ENCODE data around the gene NIPBL. TPM values are rescaled to one million over a fixed set of nuclear protein-coding genes. Genes with fewer than 3 reads are reported as not detected.

NIPBL gene
- total and polyA plus RNA-seq, 2 of the 8 experiments (the other 6 are each of a cell fraction or from before 2014, with no cell fraction given), result 21.1 to 53.5 TPM

DNA sequence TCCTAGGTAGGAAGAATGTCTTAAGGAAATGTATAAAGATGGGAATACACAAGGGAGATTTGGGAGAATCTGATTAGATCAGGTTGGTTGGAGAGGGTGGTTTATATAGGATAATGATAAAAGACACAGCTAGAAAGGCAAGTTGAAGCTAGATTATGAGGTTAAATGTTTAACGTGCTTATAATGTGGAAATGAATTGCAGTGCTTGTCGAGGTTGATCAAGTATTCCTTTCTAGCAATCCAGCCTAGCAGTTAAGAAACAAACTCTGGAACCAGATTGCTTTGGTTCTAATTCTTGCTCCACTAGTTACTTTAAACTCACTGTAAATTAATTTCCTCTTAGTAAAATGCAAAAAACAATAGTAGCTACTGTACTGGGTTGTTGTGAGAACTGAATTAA lies 76.5 kb downstream of the NIPBL start:
- DNase-seq (ENCODE audit: low read depth in 1 of 2, low spot score in 2 of 2) (no peak), FAIRE-seq (no peak)
- ChIA-PET POLR2A (ENCODE audit: partially characterized antibody) (no interaction called here), CTCF (ENCODE audit: partially characterized antibody) (interaction anchor here (0.7 kb wide), 1 partner anchor 346 kb away, joined by 3 read pairs; no protein-coding TSS in a partner anchor)
- no peak overlapping the region for H3K23ac ChIP-seq (ENCODE audit: insufficient read length)
- no peak overlapping the region for H3K56ac ChIP-seq (replicated peaks; ENCODE audit: insufficient read length, low read depth, low read length)
- peaks cover 0 to 11% (median 1%) of the 10 kb centered on the region in 4 experiments; a peak in 3 of 8 replicates for H3K36me3 ChIP-seq (ENCODE audit: control insufficient read depth in 2 of 4, insufficient read depth in 4 of 4, low read length in 3 of 4)
- no peak overlapping the region for H2BK20ac ChIP-seq (ENCODE audit: low read length)
- 88% methylated on average over 2 of the region's 2 CpGs; no CpG with 5 or more reads in 1 of the 2 experiments for WGBS, 2 experiments (ENCODE audit: extremely low coverage in 1 of 2, insufficient coverage in 1 of 2, insufficient read length in 1 of 2, insufficient replicate concordance in 2 of 2, low coverage in 1 of 2, low lambda C conversion rate in 2 of 2, missing lambda C conversion rate in 1 of 2)
- no peaks in the 10 kb centered on the region for H3K4me1 ChIP-seq (replicated peaks in 1 of 4; ENCODE audit: control insufficient read depth in 3 of 4, insufficient read depth in 4 of 4, low read length in 3 of 4)
- H3K18ac ChIP-seq (ENCODE audit: extremely low read depth, low read length), result no peak overlapping the region
- H3K4me2 ChIP-seq (ENCODE audit: insufficient read depth in 1 of 2, low read depth in 2 of 2, low read length in 2 of 2), result no peak overlapping the region
- no peak overlapping the region for H2BK12ac ChIP-seq (ENCODE audit: low read depth, low read length)
- H3K79me2 ChIP-seq (ENCODE audit: control insufficient read depth in 1 of 2, insufficient read depth in 2 of 2, low read length in 2 of 2), result peaks cover 0 to 60% of the 10 kb centered on the region in 2 experiments; a peak in 2 of 4 replicates
- peaks cover 0 to under 1% of the 10 kb centered on the region in 2 experiments for H4K20me1 ChIP-seq (replicated peaks in 1 of 2; ENCODE audit: control insufficient read depth in 1 of 2, insufficient read depth in 2 of 2, low read length in 2 of 2)
- no peak overlapping the region for H3K4me3 ChIP-seq (ENCODE audit: extremely low read depth in 1 of 4, insufficient read depth in 2 of 4, low read depth in 3 of 4, low read length in 4 of 4)
- no peak overlapping the region for H2AFZ ChIP-seq (ENCODE audit: low read length)
- H3K27ac ChIP-seq (ENCODE audit: low read depth, low read length), result no peak overlapping the region
- H3K79me1 ChIP-seq (ENCODE audit: low read depth, low read length), result no peaks in the 10 kb centered on the region
- no peak overlapping the region for H3K14ac ChIP-seq (ENCODE audit: insufficient read length)
- no peak overlapping the region for H4K8ac ChIP-seq (ENCODE audit: extremely low read depth, insufficient read depth, low read length)
- H2AK5ac ChIP-seq (ENCODE audit: low read depth, low read length), result no peak overlapping the region
- no peak overlapping the region for H4K91ac ChIP-seq (replicated peaks; ENCODE audit: insufficient read length, low read length)
- H4K5ac ChIP-seq (ENCODE audit: insufficient read length, low read depth, low read length), result no peak overlapping the region
- no peak overlapping the region for H2BK15ac ChIP-seq (ENCODE audit: low read length)
- H2BK5ac ChIP-seq (ENCODE audit: low read depth, low read length), result no peak overlapping the region
- H3K9me3 ChIP-seq (ENCODE audit: insufficient read depth in 2 of 2, low read depth in 1 of 2, low read length in 1 of 2), result no peaks in the 10 kb centered on the region
- no peaks in the 10 kb centered on the region for H3K23me2 ChIP-seq (ENCODE audit: low read depth, low read length)
- no peak overlapping the region for H3K4ac ChIP-seq (replicated peaks; ENCODE audit: insufficient read length, low read depth, low read length)
- no peak overlapping the region for H3K9ac ChIP-seq (replicated peaks in 1 of 4; ENCODE audit: extremely low read depth in 1 of 4, low read depth in 3 of 4, low read length in 3 of 4)
- no peak overlapping the region for H2BK120ac ChIP-seq (replicated peaks; ENCODE audit: low read depth, low read length)
- no peaks in the 10 kb centered on the region for H3K27me3 ChIP-seq (replicated peaks in 1 of 4; ENCODE audit: control insufficient read depth in 3 of 4, extremely low read depth in 1 of 4, insufficient read depth in 3 of 4, low read length in 3 of 4)
- TF ChIP-seq PHF8 (conservative IDR thresholded peaks at IDR 0.05; ENCODE audit: low read depth, low read length), result no peak
- TF ChIP-seq, protein P1, sequence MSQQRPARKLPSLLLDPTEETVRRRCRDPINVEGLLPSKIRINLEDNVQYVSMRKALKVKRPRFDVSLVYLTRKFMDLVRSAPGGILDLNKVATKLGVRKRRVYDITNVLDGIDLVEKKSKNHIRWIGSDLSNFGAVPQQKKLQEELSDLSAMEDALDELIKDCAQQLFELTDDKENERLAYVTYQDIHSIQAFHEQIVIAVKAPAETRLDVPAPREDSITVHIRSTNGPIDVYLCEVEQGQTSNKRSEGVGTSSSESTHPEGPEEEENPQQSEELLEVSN (IDR thresholded peaks at IDR 0.05), result no peak
- TF ChIP-seq GABPA (IDR thresholded peaks at IDR 0.05; ENCODE audit: borderline replicate concordance, insufficient read depth, low read length), result no peak
- no peak for TF ChIP-seq NANOG (IDR thresholded peaks at IDR 0.05; ENCODE audit: insufficient read depth, low read depth, low read length, poor library complexity, severe bottlenecking)
- TF ChIP-seq ASH2L (IDR thresholded peaks at IDR 0.05; ENCODE audit: low read length), result no peak
- TF ChIP-seq CEBPB (IDR thresholded peaks at IDR 0.05; ENCODE audit: low read depth, low read length), result no peak
- TF ChIP-seq CHD1 (IDR thresholded peaks at IDR 0.05; ENCODE audit: low read depth, low read length), result no peak
- TF ChIP-seq, protein P2, sequence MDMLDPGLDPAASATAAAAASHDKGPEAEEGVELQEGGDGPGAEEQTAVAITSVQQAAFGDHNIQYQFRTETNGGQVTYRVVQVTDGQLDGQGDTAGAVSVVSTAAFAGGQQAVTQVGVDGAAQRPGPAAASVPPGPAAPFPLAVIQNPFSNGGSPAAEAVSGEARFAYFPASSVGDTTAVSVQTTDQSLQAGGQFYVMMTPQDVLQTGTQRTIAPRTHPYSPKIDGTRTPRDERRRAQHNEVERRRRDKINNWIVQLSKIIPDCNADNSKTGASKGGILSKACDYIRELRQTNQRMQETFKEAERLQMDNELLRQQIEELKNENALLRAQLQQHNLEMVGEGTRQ (IDR thresholded peaks at IDR 0.05; ENCODE audit: low read length), result no peak
- no peak for TF ChIP-seq POU5F1 (IDR thresholded peaks at IDR 0.05; ENCODE audit: low read depth, low read length)
- TF ChIP-seq SP1 (IDR thresholded peaks at IDR 0.05; ENCODE audit: low read depth, low read length), result no peak
- no peak for TF ChIP-seq KDM5A (IDR thresholded peaks at IDR 0.05; ENCODE audit: low read length)
- no peak for TF ChIP-seq CBX5 (IDR thresholded peaks at IDR 0.05; ENCODE audit: low read depth, low read length)
- no peak for TF ChIP-seq SIX5 (IDR thresholded peaks at IDR 0.05; ENCODE audit: low read depth, low read length)
- no peak for TF ChIP-seq EGR1 (IDR thresholded peaks at IDR 0.05; ENCODE audit: borderline replicate concordance, low read depth, low read length)

Measured in H1 (cell line).